HAP-1 (cell line): ENCODE results near the gene STX18.
A peak's percentile ranks its signal among the peaks of the same experiment; 100 is the strongest.
"Not testable (repeated sequence)": the region's sequence is repeated elsewhere in the genome, so short reads cannot be mapped to it uniquely, and the experiment has no call there.

ENCODE experiments used
- DNase-seq, 2 experiments: peaks; one replicate each; pipeline ENCODE4 v3.0.0-alpha.2; 2016 to 2020; ENCODE audit warnings: low spot score in 2 of 2
- H3K27me3 ChIP-seq: fragments of 250-450 bp; sonication (Bioruptor Pico); 2 replicates; pipeline ENCODE4 v1.5.1; 2020; ENCODE audit warnings: low read depth, mild to moderate bottlenecking, moderate library complexity
- H3K36me3 ChIP-seq: fragments of 250-450 bp; sonication (Bioruptor Pico); replicated peaks from 2 replicates; pipeline ENCODE4 v1.5.1; 2020; ENCODE audit warnings: mild to moderate bottlenecking
- H3K4me1 ChIP-seq: fragments of 250-450 bp; sonication (Bioruptor Pico); 2 replicates; pipeline ENCODE4 v1.5.1; 2020; ENCODE audit warnings: mild to moderate bottlenecking
- H3K4me3 ChIP-seq: fragments of 250-450 bp; sonication (Bioruptor Pico); 2 replicates; pipeline ENCODE4 v1.5.1; 2020; ENCODE audit warnings: mild to moderate bottlenecking, moderate library complexity
- H3K9me3 ChIP-seq: fragments of 250-450 bp; sonication (Bioruptor Pico); 2 replicates; pipeline ENCODE4 v1.5.1; 2020; ENCODE audit warnings: mild to moderate bottlenecking, moderate library complexity
- in situ Hi-C: fragments of 300-500 bp; cut with MboI; formaldehyde crosslinking; loops from 3 replicates; pipeline ENCODE4 v1.14.3; 2020; ENCODE audit warnings: low sequenced_read_pairs, inconsistent platforms, mixed read lengths

STX18 gene

GRCh38 chr4:4569861-4570260 is 28.0 kb upstream of the STX18 start:
- H3K27me3 ChIP-seq, in situ Hi-C loops, H3K4me1 ChIP-seq, H3K4me3 ChIP-seq, DNase-seq, H3K36me3 ChIP-seq, H3K9me3 ChIP-seq: not testable (repeated sequence)

DNA sequence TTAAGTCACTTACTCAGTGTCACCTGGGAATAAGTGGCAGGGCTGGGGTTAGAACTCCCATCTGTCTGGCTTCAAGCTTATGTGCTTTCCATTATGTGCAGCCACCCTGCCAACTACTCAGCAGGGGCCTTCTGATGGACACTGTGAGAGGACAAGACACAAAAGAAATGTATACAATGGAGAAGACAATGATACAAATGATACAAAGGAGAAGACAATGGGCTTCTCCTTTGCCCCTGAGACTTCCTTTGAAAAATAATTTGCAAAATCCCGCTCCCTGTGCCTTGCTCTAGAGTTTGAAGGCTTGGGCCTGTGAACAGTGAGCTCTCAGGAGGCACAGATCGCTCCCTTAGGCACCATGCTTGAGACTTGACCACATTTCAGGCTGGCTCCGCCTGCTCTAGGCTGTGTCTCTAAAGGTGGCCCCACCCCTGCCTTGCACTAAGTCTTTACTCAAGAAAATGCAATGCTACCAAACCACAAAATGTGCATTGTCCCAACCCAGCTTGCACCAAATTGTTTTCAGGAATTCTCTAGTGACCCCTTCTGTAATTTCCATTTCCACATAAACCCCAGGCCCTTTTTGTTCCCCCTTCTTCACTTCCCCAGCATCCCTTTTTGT is 27.1 kb upstream of the STX18 start:
- Histone ChIP-seq H3K4me1 (peaks cover 2% of the 10 kb centered on the region; the same call in 1 of the 2 replicates), H3K27me3 (no peaks in the 10 kb centered on the region), H3K36me3 (peaks cover 6% of the 10 kb centered on the region; the same call in 1 of the 2 replicates), H3K9me3 (no peaks in the 10 kb centered on the region), H3K4me3 (no peak overlapping the region)
- in situ Hi-C loops: no loop called here
- DNase-seq: peak; percentile 23 to 33

GRCh38 chr4:4566359-4566758 is 24.5 kb upstream of the STX18 start:
- H3K4me3 ChIP-seq, H3K36me3 ChIP-seq, DNase-seq, H3K9me3 ChIP-seq, in situ Hi-C loops, H3K27me3 ChIP-seq, H3K4me1 ChIP-seq: not testable (repeated sequence)

- no peak overlapping the region for H3K4me3 ChIP-seq
- in situ Hi-C loops: no loop called here
- H3K4me1 ChIP-seq: peaks cover 2% of the 10 kb centered on the region; the same call in 1 of the 2 replicates
- peaks cover 6% of the 10 kb centered on the region for H3K36me3 ChIP-seq
- no peaks in the 10 kb centered on the region for H3K27me3 ChIP-seq
- no peaks in the 10 kb centered on the region for H3K9me3 ChIP-seq
- no peak for DNase-seq
Observed at GRCh38 chr4:4564522-4564921, 22.7 kb upstream of the STX18 start.

DNA sequence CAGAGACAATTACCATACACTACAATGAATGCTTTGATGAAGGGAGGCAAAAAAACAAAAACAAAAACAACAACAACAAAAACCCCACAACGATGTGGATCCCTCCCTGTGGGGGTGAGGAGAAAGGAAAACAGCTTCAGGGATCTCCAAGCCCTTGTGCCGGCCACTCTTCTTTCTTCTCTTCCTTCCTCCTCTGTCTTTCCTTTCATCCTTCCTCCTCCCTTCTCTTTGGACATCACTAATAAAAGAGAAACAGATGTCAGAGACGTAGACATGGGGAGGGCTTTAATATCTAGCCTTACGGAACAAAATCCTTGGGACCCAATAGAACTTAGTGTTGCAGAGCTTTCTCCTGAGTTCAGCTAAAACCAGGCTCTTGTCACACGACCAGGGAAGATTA is 18.8 kb upstream of the STX18 start:
- Histone ChIP-seq H3K27me3 (no peaks in the 10 kb centered on the region), H3K4me1 (no peaks in the 10 kb centered on the region), H3K9me3 (no peaks in the 10 kb centered on the region), H3K36me3 (peaks cover 6% of the 10 kb centered on the region), H3K4me3 (no peak overlapping the region)
- no peak for DNase-seq
- in situ Hi-C loops: no loop called here

GRCh38 chr4:4560136-4560535 is 18.3 kb upstream of the STX18 start:
- Histone ChIP-seq H3K4me3 (no peak overlapping the region), H3K36me3 (peaks cover 7% of the 10 kb centered on the region), H3K4me1 (no peaks in the 10 kb centered on the region), H3K27me3 (no peaks in the 10 kb centered on the region), H3K9me3 (no peaks in the 10 kb centered on the region)
- in situ Hi-C loops: no loop called here
- no peak for DNase-seq

GRCh38 chr4:4559596-4559995 is 17.7 kb upstream of the STX18 start:
- no peaks in the 10 kb centered on the region for H3K4me1 ChIP-seq
- no peaks in the 10 kb centered on the region for H3K9me3 ChIP-seq
- peaks cover 7% of the 10 kb centered on the region for H3K36me3 ChIP-seq
- H3K4me3 ChIP-seq: no peak overlapping the region
- no peaks in the 10 kb centered on the region for H3K27me3 ChIP-seq
- in situ Hi-C loops: no loop called here
- no peak for DNase-seq

DNA sequence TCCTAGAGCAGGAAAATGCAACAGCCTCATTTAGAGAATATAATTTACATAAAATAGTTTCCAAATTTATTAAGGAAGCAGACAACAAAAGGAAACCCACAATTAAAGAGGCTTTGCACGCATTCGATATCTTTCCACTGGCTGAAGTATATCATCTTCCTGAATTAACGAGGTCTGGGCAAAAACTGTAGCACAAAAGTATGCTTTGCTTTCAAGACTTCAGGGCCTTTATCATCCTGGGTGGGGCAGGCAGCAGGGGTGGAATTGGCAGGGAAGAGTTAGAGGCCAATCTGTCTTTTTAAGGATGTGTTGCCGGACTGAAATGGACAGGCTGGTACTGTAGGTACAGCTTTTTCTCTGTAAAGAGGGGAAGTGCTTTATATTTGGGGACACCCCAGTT is 17.0 kb upstream of the STX18 start:
- no peak overlapping the region for H3K4me3 ChIP-seq
- no peak for DNase-seq
- H3K27me3 ChIP-seq: no peaks in the 10 kb centered on the region
- peaks cover 2% of the 10 kb centered on the region; the same call in 1 of the 2 replicates for H3K36me3 ChIP-seq
- H3K4me1 ChIP-seq: no peaks in the 10 kb centered on the region
- in situ Hi-C loops: no loop called here
- H3K9me3 ChIP-seq: no peaks in the 10 kb centered on the region

- DNase-seq: no peak
- H3K9me3 ChIP-seq: no peaks in the 10 kb centered on the region
- no peak overlapping the region for H3K4me3 ChIP-seq
- in situ Hi-C loops: no loop called here
- H3K4me1 ChIP-seq: no peaks in the 10 kb centered on the region
- H3K36me3 ChIP-seq: peaks cover 13% of the 10 kb centered on the region
- H3K27me3 ChIP-seq: no peaks in the 10 kb centered on the region
Observed at GRCh38 chr4:4555916-4556315, 14.1 kb upstream of the STX18 start.

- in situ Hi-C loops: no loop called here
- Histone ChIP-seq H3K4me1 (no peaks in the 10 kb centered on the region), H3K4me3 (no peak overlapping the region), H3K9me3 (no peaks in the 10 kb centered on the region), H3K27me3 (no peaks in the 10 kb centered on the region), H3K36me3 (peaks cover 29% of the 10 kb centered on the region)
- no peak for DNase-seq
Observed at GRCh38 chr4:4554234-4554633, 12.4 kb upstream of the STX18 start.

- H3K36me3 ChIP-seq: peaks cover 44% of the 10 kb centered on the region
- H3K9me3 ChIP-seq, H3K4me3 ChIP-seq, DNase-seq, H3K4me1 ChIP-seq, H3K27me3 ChIP-seq, in situ Hi-C loops: not testable (repeated sequence)
Observed at GRCh38 chr4:4552042-4552441, 10.2 kb upstream of the STX18 start.

- peaks cover 54% of the 10 kb centered on the region for H3K36me3 ChIP-seq
- H3K4me1 ChIP-seq, H3K27me3 ChIP-seq, H3K4me3 ChIP-seq, in situ Hi-C loops, H3K9me3 ChIP-seq, DNase-seq: not testable (repeated sequence)
Observed at GRCh38 chr4:4550161-4550560, 8.3 kb upstream of the STX18 start.

DNA sequence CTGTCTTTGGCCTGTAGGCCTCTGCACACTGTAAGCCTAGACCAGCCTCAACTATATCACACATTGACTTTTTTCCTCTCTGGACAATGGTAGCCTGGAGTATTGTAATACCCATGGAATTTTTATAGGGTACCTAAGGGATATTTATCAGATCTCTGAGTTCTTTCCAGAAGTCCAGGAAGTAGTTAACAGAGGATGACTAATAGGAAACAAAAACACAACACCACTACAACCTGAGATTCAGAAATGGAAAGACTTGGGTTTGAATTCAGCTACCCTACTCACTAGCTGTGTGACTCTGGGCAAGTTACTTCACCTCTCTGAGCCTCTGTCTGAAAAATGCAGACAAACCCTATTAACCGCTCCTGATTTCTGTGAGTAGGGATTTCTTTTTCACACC is 7.7 kb upstream of the STX18 start:
- peaks cover 52% of the 10 kb centered on the region for H3K36me3 ChIP-seq
- DNase-seq: no peak
- H3K4me3 ChIP-seq: no peak overlapping the region
- H3K4me1 ChIP-seq: no peaks in the 10 kb centered on the region
- in situ Hi-C loops: no loop called here
- no peaks in the 10 kb centered on the region for H3K27me3 ChIP-seq
- H3K9me3 ChIP-seq: no peaks in the 10 kb centered on the region

DNA sequence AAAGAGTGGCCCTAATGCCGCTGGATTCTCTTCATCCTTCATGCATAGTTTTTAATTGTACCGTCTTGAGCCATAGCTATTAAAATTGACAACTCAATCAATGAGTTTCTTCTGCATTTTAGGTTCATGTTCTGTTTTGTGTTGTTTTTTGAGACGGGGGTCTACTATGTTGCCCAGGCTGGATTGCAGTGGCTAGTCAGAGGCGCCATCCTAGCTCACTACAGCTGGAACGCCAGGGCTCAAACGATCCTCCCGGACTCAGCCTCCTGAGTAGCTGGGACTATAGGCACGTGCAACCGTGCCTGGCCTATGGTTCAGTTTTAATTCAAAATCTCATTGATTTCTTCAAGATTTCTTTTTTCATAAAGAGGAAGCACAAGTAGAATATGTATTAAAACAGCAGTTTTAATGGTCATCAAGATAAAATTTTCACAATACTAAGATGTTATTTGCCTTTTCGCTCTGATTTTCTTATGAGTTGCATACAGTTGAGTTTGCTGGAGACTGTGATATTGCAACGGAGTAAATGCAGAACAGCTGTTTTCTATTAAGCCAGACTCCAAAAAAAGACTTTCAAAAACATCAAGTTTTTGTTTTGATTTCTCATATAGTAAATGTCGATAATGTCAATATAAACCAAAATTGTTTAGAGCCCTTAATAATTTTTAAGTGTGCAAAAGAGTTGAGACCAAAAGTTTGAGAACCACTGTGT is 1.1 kb upstream of the STX18 start:
- H3K4me3 ChIP-seq: peak overlapping the region; percentile 98
- DNase-seq: peak in 1 of 2 experiments; percentile 41
- H3K4me1 ChIP-seq: peaks cover 18% of the 10 kb centered on the region
- H3K27me3 ChIP-seq: no peaks in the 10 kb centered on the region
- in situ Hi-C loops: no loop called here
- peaks cover 18% of the 10 kb centered on the region for H3K36me3 ChIP-seq
- no peaks in the 10 kb centered on the region for H3K9me3 ChIP-seq
